OCI-LY7 (cell line): Measurements from ENCODE around the gene VWA7. TPM values are rescaled to one million over a fixed set of nuclear protein-coding genes. Genes with fewer than 3 reads are reported as not detected.

ENCODE experiments used
- BruUV-seq: library from RNA; stranded (reverse); fragments of 400-500 nt; replicated peaks from 2 replicates; lab custom pipeline; 2021; lab: Mats Ljungman, UMichigan
- CTCF ChIA-PET: fragments of 300-600 bp; sonication (Branson Sonifier 250); formaldehyde crosslinking; loops from one replicate; lab custom pipeline; 2022; ENCODE audit warnings: antibody characterized with exemption; ENCODE audit not compliant: unreplicated experiment; lab: Charles Lee
- POLR2A ChIA-PET: fragments of 300-600 bp; sonication (Branson Sonifier 250); formaldehyde crosslinking; loops from one replicate; lab custom pipeline; 2022; ENCODE audit warnings: antibody characterized with exemption; lab: Charles Lee
- DNase-seq: peaks from one replicate; pipeline ENCODE4 v3.0.0-alpha.2; 2015; ENCODE audit warnings: low spot score
- H2AFZ ChIP-seq: fragments of 200-600 bp; sonication (generic), shearing (Covaris generic); 2 replicates; pipeline ENCODE4 v1.6.1; 2014; ENCODE audit warnings: mild to moderate bottlenecking, antibody characterized with exemption, low read length, moderate library complexity
- H3K27ac ChIP-seq: fragments of 200-600 bp; sonication (generic); 2 replicates; pipeline ENCODE4 v1.5.1; 2014; ENCODE audit warnings: mixed run types, low read depth, mild to moderate bottlenecking, moderate library complexity, low read length, inconsistent platforms; ENCODE audit not compliant: poor library complexity, severe bottlenecking
- H3K36me3 ChIP-seq: fragments of 200-600 bp; sonication (generic); 2 replicates; pipeline ENCODE4 v1.6.1; 2014; ENCODE audit warnings: mild to moderate bottlenecking, antibody characterized with exemption, low read length, moderate library complexity, mixed read lengths; ENCODE audit not compliant: insufficient read depth
- H3K4me1 ChIP-seq: fragments of 200-600 bp; sonication (generic); 2 replicates; pipeline ENCODE4 v1.5.1; 2014; ENCODE audit warnings: mild to moderate bottlenecking, low read length; ENCODE audit not compliant: insufficient read depth, poor library complexity, severe bottlenecking
- H3K4me2 ChIP-seq: fragments of 200-600 bp; sonication (generic); 2 replicates; pipeline ENCODE4 v1.6.1; 2014; ENCODE audit warnings: mild to moderate bottlenecking, low read length
- H3K4me3 ChIP-seq: fragments of 200-600 bp; sonication (generic); 2 replicates; pipeline ENCODE4 v1.5.1; 2014; ENCODE audit warnings: mild to moderate bottlenecking, low read depth, low read length; ENCODE audit not compliant: poor library complexity, severe bottlenecking
- H3K79me2 ChIP-seq: fragments of 200-600 bp; sonication (generic); 2 replicates; pipeline ENCODE4 v1.6.1; 2016; ENCODE audit warnings: low read depth, mild to moderate bottlenecking, low read length, moderate library complexity, mixed read lengths; ENCODE audit not compliant: insufficient read depth
- H3K9me2 ChIP-seq: fragments of 200-600 bp; sonication (generic); 2 replicates; pipeline ENCODE4 v1.6.1; 2016; ENCODE audit warnings: mild to moderate bottlenecking, low read length, mixed read lengths; ENCODE audit not compliant: insufficient read depth
- H3K9me3 ChIP-seq: fragments of 200-600 bp; sonication (generic); 2 replicates; pipeline ENCODE4 v1.6.1; 2014; ENCODE audit warnings: mild to moderate bottlenecking, mixed run types, low read length, mixed read lengths
- H4K20me1 ChIP-seq: fragments of 200-600 bp; sonication (generic); 2 replicates; pipeline ENCODE4 v1.6.1; 2014; ENCODE audit warnings: mild to moderate bottlenecking, antibody characterized with exemption, low read length, moderate library complexity, mixed read lengths; ENCODE audit not compliant: insufficient read depth
- CTCF ChIP-seq: fragments of 200-600 bp; sonication (generic); conservative IDR thresholded peaks from 2 replicates; pipeline ENCODE4 v1.5.1; 2014; ENCODE audit warnings: mild to moderate bottlenecking, antibody characterized with exemption, low read length, moderate library complexity, mixed read lengths
- EZH2phosphoT487 ChIP-seq: fragments of 200-600 bp; sonication (generic); IDR thresholded peaks from 2 replicates; pipeline ENCODE4 v1.6.1; 2018; ENCODE audit warnings: low read depth, borderline replicate concordance, mild to moderate bottlenecking, mixed run types, antibody characterized with exemption, low read length, moderate library complexity, mixed read lengths
- intact Hi-C: fragments of 100-400 bp; cut with micrococcal nuclease; formaldehyde crosslinking; loops from one replicate; pipeline ENCODE4 v1.10.0; 2022; ENCODE audit not compliant: unreplicated experiment
- total RNA-seq, 2 experiments: library from RNA; depleted of rRNA in 1 of 2; stranded (reverse); fragments of >200 nt in 1 of 2; shearing (Covaris generic) in 1 of 2; gene quantifications; 2 replicates each; pipeline ENCODE4 v1.2.3, GENCODE V29; 2014 to 2022

VWA7 gene
- total RNA-seq, 2 experiments from 2014 or later, result 2.2 to 6.5 TPM

- no peak overlapping the region for H3K27ac ChIP-seq
- CTCF ChIA-PET, result no interaction called here
- H3K9me3 ChIP-seq, result no peaks in the 10 kb centered on the region
- intact Hi-C loops, result no loop called here
- H3K4me1 ChIP-seq, result no peaks in the 10 kb centered on the region
- no peaks in the 10 kb centered on the region for H3K9me2 ChIP-seq
- H4K20me1 ChIP-seq, result no peaks in the 10 kb centered on the region
- DNase-seq, result no peak
- peaks cover 65% of the 10 kb centered on the region for H3K36me3 ChIP-seq
- H3K79me2 ChIP-seq, result no peaks in the 10 kb centered on the region
- H2AFZ ChIP-seq, result no peak overlapping the region
- H3K4me3 ChIP-seq, result no peak overlapping the region
- TF ChIP-seq EZH2phosphoT487, result no peak
- no peak for TF ChIP-seq CTCF
- BruUV-seq, result TSS peak; percentile 80
- POLR2A ChIA-PET, result no interaction called here
- no peak overlapping the region for H3K4me2 ChIP-seq
These were observed 12.9 kb downstream of the VWA7 start for GRCh38 chr6:31764198-31764597.

- TF ChIP-seq EZH2phosphoT487 (no peak), CTCF (no peak)
- no peak overlapping the region for H3K4me3 ChIP-seq
- ChIA-PET POLR2A (no interaction called here), CTCF (no interaction called here)
- no peaks in the 10 kb centered on the region for H4K20me1 ChIP-seq
- no peak overlapping the region for H3K4me2 ChIP-seq
- intact Hi-C loops, result no loop called here
- no peak overlapping the region for H3K27ac ChIP-seq
- H3K4me1 ChIP-seq, result no peaks in the 10 kb centered on the region
- H3K9me2 ChIP-seq, result no peaks in the 10 kb centered on the region
- no TSS peak for BruUV-seq
- no peaks in the 10 kb centered on the region for H3K9me3 ChIP-seq
- no peak overlapping the region for H2AFZ ChIP-seq
- no peak for DNase-seq
- H3K79me2 ChIP-seq, result no peaks in the 10 kb centered on the region
- H3K36me3 ChIP-seq, result peaks cover 72% of the 10 kb centered on the region
These were observed 13.5 kb downstream of the VWA7 start for GRCh38 chr6:31763619-31763940.

GRCh38 chr6:31762878-31763618, 14.1 kb downstream of the VWA7 start:
- no TSS peak for BruUV-seq
- no peak overlapping the region for H3K4me2 ChIP-seq
- H2AFZ ChIP-seq, result no peak overlapping the region
- H3K27ac ChIP-seq, result no peak overlapping the region
- no peak for TF ChIP-seq EZH2phosphoT487
- TF ChIP-seq CTCF, result no peak
- no peaks in the 10 kb centered on the region for H4K20me1 ChIP-seq
- no peaks in the 10 kb centered on the region for H3K9me3 ChIP-seq
- no peaks in the 10 kb centered on the region for H3K9me2 ChIP-seq
- DNase-seq, result no peak
- H3K4me1 ChIP-seq, result no peaks in the 10 kb centered on the region
- no peak overlapping the region for H3K4me3 ChIP-seq
- intact Hi-C loops, result no loop called here
- POLR2A ChIA-PET, result no interaction called here
- CTCF ChIA-PET, result no interaction called here
- no peaks in the 10 kb centered on the region for H3K79me2 ChIP-seq
- H3K36me3 ChIP-seq, result peaks cover 77% of the 10 kb centered on the region
